ENCODE results near the gene UBL7.

Gene UBL7

GRCh38 chr15:74408385-74408784 lies 52.6 kb downstream of the UBL7 start:
- DNase-seq (ENCODE audit: low read depth), result no peak

GRCh38 chr15:74406992-74407705 lies 53.8 kb downstream of the UBL7 start:
- DNase-seq (ENCODE audit: low read depth), result no peak

- DNase-seq (ENCODE audit: low read depth), result no peak
Observed at GRCh38 chr15:74406517-74406916, 54.4 kb downstream of the UBL7 start.

GRCh38 chr15:74405823-74406222 lies 55.1 kb downstream of the UBL7 start:
- no peak for DNase-seq (ENCODE audit: low read depth)

GRCh38 chr15:74403991-74404563 lies 56.9 kb downstream of the UBL7 start:
- DNase-seq (ENCODE audit: low read depth), result no peak

GRCh38 chr15:74403588-74403919 lies 57.4 kb downstream of the UBL7 start:
- no peak for DNase-seq (ENCODE audit: low read depth)

GRCh38 chr15:74402873-74403587 lies 57.9 kb downstream of the UBL7 start:
- no peak for DNase-seq (ENCODE audit: low read depth)

GRCh38 chr15:74402337-74402841 lies 58.6 kb downstream of the UBL7 start:
- DNase-seq (ENCODE audit: low read depth), result no peak

GRCh38 chr15:74400915-74401757 lies 59.8 kb downstream of the UBL7 start:
- no peak for DNase-seq (ENCODE audit: low read depth)

- DNase-seq (ENCODE audit: low read depth), result no peak
Observed at GRCh38 chr15:74400313-74400860, 60.6 kb downstream of the UBL7 start.

- DNase-seq (ENCODE audit: low read depth), result peak; percentile 71
Observed at GRCh38 chr15:74399511-74400312, 61.2 kb downstream of the UBL7 start.

GRCh38 chr15:74399100-74399499 lies 61.9 kb downstream of the UBL7 start:
- no peak for DNase-seq (ENCODE audit: low read depth)

- no peak for DNase-seq (ENCODE audit: low read depth)
Observed at GRCh38 chr15:74398183-74398582, 62.8 kb downstream of the UBL7 start.

- DNase-seq (ENCODE audit: low read depth), result no peak
Observed at GRCh38 chr15:74397239-74398068, 63.5 kb downstream of the UBL7 start.

GRCh38 chr15:74396445-74397238 lies 64.3 kb downstream of the UBL7 start:
- DNase-seq (ENCODE audit: low read depth), result no peak

- DNase-seq (ENCODE audit: low read depth), result no peak
Observed at GRCh38 chr15:74396146-74396438, 64.9 kb downstream of the UBL7 start.

Measured in CMK (cell line).